ENCODE measurements around the gene CBL.

DNA sequence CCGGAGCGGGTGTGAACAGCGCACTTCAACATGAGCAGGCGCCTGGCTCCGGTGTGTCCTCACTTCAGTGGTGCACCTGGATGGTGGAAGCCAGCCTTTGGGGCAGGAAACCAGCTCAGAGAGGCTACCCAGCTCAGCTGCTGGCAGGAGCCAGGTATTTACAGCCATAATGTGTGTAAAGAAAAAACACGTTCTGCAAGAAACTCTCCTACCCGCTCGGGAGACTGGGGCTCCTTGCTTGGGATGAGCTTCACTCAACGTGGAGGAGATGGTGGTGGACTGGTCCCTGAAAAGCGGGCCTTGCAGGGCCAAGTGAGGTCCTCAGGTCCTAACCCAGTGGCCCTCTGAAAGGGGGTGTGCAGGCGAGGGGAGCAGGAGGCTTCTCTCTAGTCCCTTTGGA lies 103.3 kb downstream of the CBL start:
- TF ChIP-seq CREB1 (IDR thresholded peaks at IDR 0.05; ENCODE audit: low read depth) (no peak), NFIC (IDR thresholded peaks at IDR 0.05) (no peak), TAF1 (IDR thresholded peaks at IDR 0.05; ENCODE audit: low read depth) (no peak), EGR1 (IDR thresholded peaks at IDR 0.05) (no peak), YY1 (IDR thresholded peaks at IDR 0.05; ENCODE audit: low read depth) (no peak)
- TF ChIP-seq, protein P1, sequence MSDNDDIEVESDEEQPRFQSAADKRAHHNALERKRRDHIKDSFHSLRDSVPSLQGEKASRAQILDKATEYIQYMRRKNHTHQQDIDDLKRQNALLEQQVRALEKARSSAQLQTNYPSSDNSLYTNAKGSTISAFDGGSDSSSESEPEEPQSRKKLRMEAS (IDR thresholded peaks at IDR 0.05) = no peak

Measured in Ishikawa (cell line).